Caki2 (cell line): Measurements from ENCODE around the gene WDR53. TPM values are rescaled to one million over a fixed set of nuclear protein-coding genes. Genes with fewer than 3 reads are reported as not detected.

Experiments used
- total RNA-seq: library from RNA; depleted of rRNA; stranded (reverse); fragments of >200 nt; shearing (Covaris generic); gene quantifications from 2 replicates; pipeline ENCODE4 v1.2.3, GENCODE V29; 2014; ENCODE audit warnings: low replicate concordance; rRNA removed

WDR53 gene
- total RNA-seq, 1 experiment from 2014 or later: 5.8 TPM

Other genes starting within 250 kb of the WDR53 start
- gene TM4SF19, start 230.2 kb downstream of the WDR53 start, total RNA-seq: 15.0 and 53.3 TPM in 2 replicates
- 9.9 and 12.1 TPM in 2 replicates for gene UBXN7, start 136.1 kb downstream of the WDR53 start, total RNA-seq
- gene RNF168, start 64.8 kb downstream of the WDR53 start, total RNA-seq: 4.8 and 5.4 TPM in 2 replicates
- not detected in 2 replicates for gene SMCO1, start 53.2 kb downstream of the WDR53 start, total RNA-seq
- gene FBXO45, start 106 bp upstream of the WDR53 start, total RNA-seq: 9.9 and 15.4 TPM in 2 replicates
- gene NRROS, start 71.1 kb upstream of the WDR53 start, total RNA-seq: not detected in 2 replicates
- gene CEP19, start 143.7 kb upstream of the WDR53 start, total RNA-seq: 9.3 and 12.2 TPM in 2 replicates
- 43.5 and 77.7 TPM in 2 replicates for gene PIGX, start 143.8 kb upstream of the WDR53 start, total RNA-seq
- gene PAK2, start 171.3 kb upstream of the WDR53 start, total RNA-seq: 24.1 and 25.0 TPM in 2 replicates